SU-DHL-6 (cell line): ENCODE data around the gene CYP24A1.

Source experiments
- H2AFZ ChIP-seq: fragments of 200-600 bp; sonication (generic); 2 replicates; pipeline ENCODE4 v1.6.1; 2014; ENCODE audit warnings: low read depth, mild to moderate bottlenecking, moderate library complexity, mixed read lengths, antibody characterized with exemption, low read length; ENCODE audit not compliant: severe bottlenecking
- H3F3A ChIP-seq: fragments of 200-600 bp; shearing (Covaris generic); 2 replicates; pipeline ENCODE4 v1.6.0; 2016; ENCODE audit warnings: antibody characterized with exemption, mild to moderate bottlenecking; ENCODE audit not compliant: insufficient read depth
- H3K27ac ChIP-seq: fragments of 200-600 bp; sonication (generic); 2 replicates; pipeline ENCODE4 v1.5.1; 2016; ENCODE audit warnings: low read depth, mild to moderate bottlenecking, low read length, moderate library complexity, mixed read lengths
- H3K27me3 ChIP-seq: fragments of 200-600 bp; sonication (generic), shearing (Covaris generic); 2 replicates; pipeline ENCODE4 v1.6.0; 2014; ENCODE audit warnings: mild to moderate bottlenecking, low read length
- H3K36me3 ChIP-seq: fragments of 200-600 bp; sonication (generic); 2 replicates; pipeline ENCODE4 v1.6.1; 2014; ENCODE audit warnings: mild to moderate bottlenecking, low read length, mixed read lengths
- H3K4me2 ChIP-seq: fragments of 300-600, 200-600 bp; shearing (Covaris generic), sonication (generic); 2 replicates; pipeline ENCODE4 v1.6.0; 2014; ENCODE audit warnings: low read length, low read depth, mild to moderate bottlenecking; ENCODE audit not compliant: poor library complexity, severe bottlenecking
- H3K4me3 ChIP-seq: fragments of 200-600 bp; sonication (generic); 2 replicates; pipeline ENCODE4 v1.5.1; 2014; ENCODE audit warnings: antibody characterized with exemption, low read length, mild to moderate bottlenecking, mixed read lengths; ENCODE audit not compliant: insufficient read depth, poor library complexity, severe bottlenecking
- H3K79me2 ChIP-seq: fragments of 200-600 bp; sonication (generic); 2 replicates; pipeline ENCODE4 v1.6.1; 2014; ENCODE audit warnings: mild to moderate bottlenecking, low read length, moderate library complexity; ENCODE audit not compliant: insufficient read depth
- H3K9ac ChIP-seq: fragments of 200-600 bp; sonication (generic); 2 replicates; pipeline ENCODE4 v1.7.0; 2014; ENCODE audit warnings: mild to moderate bottlenecking, low read length
- H3K9me2 ChIP-seq: fragments of 200-600 bp; sonication (generic); replicated peaks from 2 replicates; pipeline ENCODE4 v1.6.1; 2014; ENCODE audit warnings: low read length; ENCODE audit not compliant: insufficient read depth
- H3K9me3 ChIP-seq: fragments of 200-600 bp; sonication (generic); 2 replicates; pipeline ENCODE4 v1.6.1; 2014; ENCODE audit warnings: low read length, mixed read lengths; ENCODE audit not compliant: insufficient read depth
- H4K20me1 ChIP-seq: fragments of 200-600 bp; sonication (generic); 2 replicates; pipeline ENCODE4 v1.6.1; 2014; ENCODE audit warnings: low read depth, mild to moderate bottlenecking, antibody characterized with exemption, low read length, moderate library complexity, mixed read lengths
- CTCF ChIP-seq: fragments of 200-600 bp; sonication (generic); IDR thresholded peaks from one replicate; pipeline ENCODE4 v1.5.1; 2017; ENCODE audit warnings: antibody characterized with exemption, mild to moderate bottlenecking, low read length, moderate library complexity; ENCODE audit not compliant: insufficient read depth, poor library complexity, severe bottlenecking
- EZH2phosphoT487 ChIP-seq: fragments of 200-600 bp; sonication (generic), shearing (Covaris generic); conservative IDR thresholded peaks from 2 replicates; pipeline ENCODE4 v1.6.1; 2018; ENCODE audit warnings: mild to moderate bottlenecking, antibody characterized with exemption, low read length, moderate library complexity, mixed read lengths

The CYP24A1 gene

GRCh38 chr20:54152227-54153040 lies 21.4 kb downstream of the CYP24A1 start:
- Histone ChIP-seq H2AFZ (no peak overlapping the region), H3K27ac (no peak overlapping the region), H3K27me3 (no peaks in the 10 kb centered on the region), H3K4me2 (no peak overlapping the region), H3K36me3 (no peaks in the 10 kb centered on the region), H3K9ac (no peak overlapping the region), H3K79me2 (no peaks in the 10 kb centered on the region), H3K9me2 (no peaks in the 10 kb centered on the region), H3K9me3 (no peaks in the 10 kb centered on the region), H3F3A (no peaks in the 10 kb centered on the region), H3K4me3 (no peak overlapping the region), H4K20me1 (no peaks in the 10 kb centered on the region)
- no peak for TF ChIP-seq EZH2phosphoT487
- no peak for TF ChIP-seq CTCF

- no peaks in the 10 kb centered on the region for H3K9me2 ChIP-seq
- H3K27ac ChIP-seq, result no peak overlapping the region
- H3K9me3 ChIP-seq, result no peaks in the 10 kb centered on the region
- no peaks in the 10 kb centered on the region for H4K20me1 ChIP-seq
- no peak overlapping the region for H3K4me2 ChIP-seq
- TF ChIP-seq CTCF (no peak), EZH2phosphoT487 (no peak)
- H3K4me3 ChIP-seq, result no peak overlapping the region
- H3K27me3 ChIP-seq, result no peaks in the 10 kb centered on the region
- no peak overlapping the region for H3K9ac ChIP-seq
- H3K79me2 ChIP-seq, result no peaks in the 10 kb centered on the region
- H3F3A ChIP-seq, result no peaks in the 10 kb centered on the region
- H3K36me3 ChIP-seq, result no peaks in the 10 kb centered on the region
- no peak overlapping the region for H2AFZ ChIP-seq
These were observed 22.1 kb downstream of the CYP24A1 start for GRCh38 chr20:54151511-54152226.

- no peak overlapping the region for H3K27ac ChIP-seq
- H3K9me3 ChIP-seq, result no peaks in the 10 kb centered on the region
These were observed 22.7 kb downstream of the CYP24A1 start for GRCh38 chr20:54151075-54151439.

More at GRCh38 chr20:54151075-54151439, 22.7 kb downstream of the CYP24A1 start:
- H2AFZ ChIP-seq, result no peak overlapping the region
- H3K9me2 ChIP-seq, result no peaks in the 10 kb centered on the region
- H3K4me2 ChIP-seq, result no peak overlapping the region
- H3F3A ChIP-seq, result no peaks in the 10 kb centered on the region
- TF ChIP-seq EZH2phosphoT487 (no peak), CTCF (no peak)
- H4K20me1 ChIP-seq, result no peaks in the 10 kb centered on the region
- H3K36me3 ChIP-seq, result no peaks in the 10 kb centered on the region
- H3K4me3 ChIP-seq, result no peak overlapping the region
- no peaks in the 10 kb centered on the region for H3K27me3 ChIP-seq
- no peaks in the 10 kb centered on the region for H3K79me2 ChIP-seq
- no peak overlapping the region for H3K9ac ChIP-seq
